Hematopoietic multipotent progenitor cell treated with erythropoietin and hydrocortisone succinate and interleukin-3 and kit ligand, for 6 days (in vitro differentiated cells): Measurements from ENCODE around the gene PHAX.
"Not testable (repeated sequence)": the region's sequence is repeated elsewhere in the genome, so short reads cannot be mapped to it uniquely, and the experiment has no call there.

Source experiments
- DNase-seq: peaks from one replicate; pipeline ENCODE4 v3.0.0-alpha.2; 2015

PHAX gene

GRCh38 chr5:126659805-126660482, 59.2 kb downstream of the PHAX start:
- no peak for DNase-seq

- DNase-seq, result no peak
Observed at GRCh38 chr5:126664586-126664985, 63.8 kb downstream of the PHAX start.

- DNase-seq, result not testable (repeated sequence)
Observed at GRCh38 chr5:126670109-126670508, 69.4 kb downstream of the PHAX start.

GRCh38 chr5:126671681-126672080, 70.9 kb downstream of the PHAX start:
- not testable (repeated sequence) for DNase-seq

GRCh38 chr5:126673477-126673876, 72.7 kb downstream of the PHAX start:
- DNase-seq, result no peak

- DNase-seq, result no peak
Observed at GRCh38 chr5:126674145-126674544, 73.4 kb downstream of the PHAX start.

GRCh38 chr5:126675338-126675737, 74.6 kb downstream of the PHAX start:
- no peak for DNase-seq

- DNase-seq, result peak; percentile 91
Observed at GRCh38 chr5:126676195-126676624, 75.5 kb downstream of the PHAX start.
